ENCODE results near the gene SPCS3. TPM values are rescaled to one million over a fixed set of nuclear protein-coding genes. Genes with fewer than 3 reads are reported as not detected.

SPCS3 gene
- total and polyA plus RNA-seq, 2 of the 13 experiments (the other 11 are each of a cell fraction or from before 2014, with no cell fraction given), result 26.3 to 57.0 TPM

DNA sequence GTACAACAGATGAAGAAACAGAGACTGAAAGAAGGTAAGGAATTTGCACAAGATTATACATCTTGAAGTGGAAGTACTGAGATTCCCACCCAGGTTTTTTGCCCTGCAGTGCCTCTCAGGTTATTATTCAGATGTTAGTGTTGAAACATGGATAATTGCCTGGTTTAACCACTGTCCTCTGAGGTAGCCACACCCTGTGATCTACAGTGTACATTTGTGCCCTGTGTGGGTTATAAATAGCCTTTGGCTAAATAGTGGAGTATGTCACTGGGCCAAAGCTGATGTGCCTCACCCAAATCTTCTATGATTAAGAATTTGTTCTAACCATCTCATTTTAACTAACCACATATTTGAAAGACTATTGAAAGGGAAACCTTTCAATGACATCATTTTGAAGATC lies 45.3 kb upstream of the SPCS3 start:
- Histone ChIP-seq H3K4me3 (replicated peaks in 1 of 3; ENCODE audit: insufficient read depth in 1 of 3, low read depth in 2 of 3, low read length in 3 of 3) (no peak overlapping the region), H3K4me1 (ENCODE audit: insufficient read depth, low read length) (peaks cover 8% of the 10 kb centered on the region), H2AFZ (ENCODE audit: low read length) (no peak overlapping the region), H4K20me1 (ENCODE audit: insufficient read depth, low read length) (no peaks in the 10 kb centered on the region), H3K27me3 (ENCODE audit: control insufficient read depth in 1 of 2, insufficient read depth in 2 of 2, low read length in 2 of 2) (peaks cover 0 to 4% of the 10 kb centered on the region in 2 experiments; a peak in 1 of 5 replicates), H3K79me2 (ENCODE audit: insufficient read depth, low read length) (no peaks in the 10 kb centered on the region), H3K36me3 (replicated peaks in 1 of 2; ENCODE audit: control insufficient read depth in 1 of 2, insufficient read depth in 2 of 2, low read length in 2 of 2) (no peaks in the 10 kb centered on the region), H3K4me2 (ENCODE audit: low read depth, low read length) (no peak overlapping the region), H3K9me3 (ENCODE audit: low read length) (no peaks in the 10 kb centered on the region), H3K9ac (ENCODE audit: insufficient read depth, low read depth, low read length) (no peak overlapping the region), H3K27ac (ENCODE audit: extremely low read length, insufficient read depth, low read length) (no peak overlapping the region)
- FAIRE-seq (no peak), ATAC-seq (no peak), DNase-seq (ENCODE audit: low spot score) (no peak)
- TF ChIP-seq PITX1 (CRISPR knock-in tag; IDR thresholded peaks at IDR 0.05) (no peak), ATF7 (IDR thresholded peaks at IDR 0.05) (peak; percentile 32; the same call in 1 of the 2 replicates), ATF7 (CRISPR knock-in tag; IDR thresholded peaks at IDR 0.05) (no peak)
- CTCF ChIA-PET (ENCODE audit: low intra/inter-chr PET ratio, low total read pairs), result no interaction called here
- POLR2A ChIA-PET, result no interaction called here
- intact Hi-C loops (cut with micrococcal nuclease; ENCODE audit: unreplicated experiment), result no loop called here
- BruUV-seq (replicated peaks), result no TSS peak
- in situ Hi-C loops (cut with HindIII; ENCODE audit: extremely low pct_ligation_motif_present, low pct_unique_long_range_greater_than_20kb), result no loop called here

DNA sequence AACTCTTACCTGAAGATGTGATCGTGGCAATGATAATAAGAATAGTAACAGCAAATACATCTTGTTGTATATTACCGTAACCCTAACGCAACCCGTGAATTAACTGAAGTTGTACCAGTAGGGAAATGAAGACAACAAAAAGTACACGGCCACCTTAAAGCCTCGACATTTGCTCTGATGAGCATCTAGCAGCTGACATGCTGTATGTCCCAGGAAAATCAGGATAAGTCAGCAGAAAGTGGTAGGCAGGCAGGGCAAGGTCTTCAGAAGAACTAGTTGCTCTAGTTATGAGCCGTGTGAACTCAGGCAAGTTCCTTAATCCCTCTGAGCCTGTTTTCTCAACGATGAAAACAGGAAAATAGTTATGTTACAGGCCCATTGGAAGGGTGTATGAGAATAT lies 43.1 kb upstream of the SPCS3 start:
- peak; percentile 24; the same call in 1 of the 3 replicates for ATAC-seq
- Histone ChIP-seq H3K4me1 (ENCODE audit: insufficient read depth, low read length) (peaks cover 8% of the 10 kb centered on the region), H3K4me2 (ENCODE audit: low read depth, low read length) (no peak overlapping the region), H3K4me3 (replicated peaks in 1 of 3; ENCODE audit: insufficient read depth in 1 of 3, low read depth in 2 of 3, low read length in 3 of 3) (no peak overlapping the region), H3K9ac (ENCODE audit: insufficient read depth, low read depth, low read length) (no peak overlapping the region), H3K36me3 (replicated peaks in 1 of 2; ENCODE audit: control insufficient read depth in 1 of 2, insufficient read depth in 2 of 2, low read length in 2 of 2) (no peaks in the 10 kb centered on the region), H2AFZ (ENCODE audit: low read length) (no peak overlapping the region), H3K9me3 (ENCODE audit: low read length) (no peaks in the 10 kb centered on the region), H3K79me2 (ENCODE audit: insufficient read depth, low read length) (no peaks in the 10 kb centered on the region), H3K27ac (ENCODE audit: extremely low read length, insufficient read depth, low read length) (no peak overlapping the region), H4K20me1 (ENCODE audit: insufficient read depth, low read length) (no peaks in the 10 kb centered on the region), H3K27me3 (ENCODE audit: control insufficient read depth in 1 of 2, insufficient read depth in 2 of 2, low read length in 2 of 2) (peaks cover 0 to 4% of the 10 kb centered on the region in 2 experiments; a peak in 1 of 5 replicates)
- ChIA-PET CTCF (ENCODE audit: low intra/inter-chr PET ratio, low total read pairs) (no interaction called here), POLR2A (no interaction called here)
- DNase-seq (ENCODE audit: low spot score), result no peak
- TF ChIP-seq MAFK (conservative IDR thresholded peaks at IDR 0.05 in 1 of 2, IDR thresholded peaks at IDR 0.05 in 1 of 2; ENCODE audit: low read length in 2 of 2), result 0 out of 4 replicates have a peak, but pooled peaks have one; percentile 2 to 4
- TF ChIP-seq RFX5 (IDR thresholded peaks at IDR 0.05; ENCODE audit: low read depth, low read length), result no peak
- no TSS peak for BruUV-seq (replicated peaks)
- in situ Hi-C loops (cut with HindIII; ENCODE audit: extremely low pct_ligation_motif_present, low pct_unique_long_range_greater_than_20kb) (no loop called here), intact Hi-C loops (cut with micrococcal nuclease; ENCODE audit: unreplicated experiment) (loop anchor here (1.0 to 5.0 kb wide), 3 partner anchors 65 to 329 kb away; no protein-coding TSS in a partner anchor)
- WGBS (ENCODE audit: low lambda C conversion rate), result 23% methylated on average over 8 of the region's 8 CpGs
- FAIRE-seq, result no peak

Measured in HepG2 (cell line).